H1 (cell line): ENCODE measurements around the gene LAMTOR5. TPM values are rescaled to one million over a fixed set of nuclear protein-coding genes. Genes with fewer than 3 reads are reported as not detected.

ENCODE experiments used
- CEBPB ChIP-seq: IDR thresholded peaks from 2 replicates; pipeline ENCODE4 v1.6.1; 2012; ENCODE audit warnings: low read depth, low read length
- TEAD4 ChIP-seq: IDR thresholded peaks from 2 replicates; pipeline ENCODE4 v1.6.1; 2012; ENCODE audit warnings: low read depth, low read length, inconsistent platforms, mixed read lengths
- polyA plus RNA-seq, 7 experiments: library from polyadenylated mRNA; depleted of rRNA in 3 of 7; stranded (reverse) in 5 of 7; unstranded in 2 of 7; fragments of >200 nt in 5 of 7; fragments of 200-250 nt in 2 of 7; gene quantifications; 1 replicate in 5 of 7; 2 replicates in 1 of 7; 4 replicates in 1 of 7; pipeline versions ENCODE4 v1.2.1 to v1.2.3, GENCODE V29; 2011 to 2013; ENCODE audit warnings: missing spikeins in 2 of 7, mixed read lengths in 2 of 7
- total RNA-seq: library from RNA; stranded (reverse); fragmentation: NEBNext Ultra II Directional; extraction: Animal tissue kit (Norgen Biotek cat#: 25700); gene quantifications from 2 replicates; pipeline ENCODE4 v1.2.1, GENCODE V29; 2021

The LAMTOR5 gene
- total and polyA plus RNA-seq, 2 of the 8 experiments (the other 6 are each of a cell fraction or from before 2014, with no cell fraction given): 84.4 to 297 TPM

DNA sequence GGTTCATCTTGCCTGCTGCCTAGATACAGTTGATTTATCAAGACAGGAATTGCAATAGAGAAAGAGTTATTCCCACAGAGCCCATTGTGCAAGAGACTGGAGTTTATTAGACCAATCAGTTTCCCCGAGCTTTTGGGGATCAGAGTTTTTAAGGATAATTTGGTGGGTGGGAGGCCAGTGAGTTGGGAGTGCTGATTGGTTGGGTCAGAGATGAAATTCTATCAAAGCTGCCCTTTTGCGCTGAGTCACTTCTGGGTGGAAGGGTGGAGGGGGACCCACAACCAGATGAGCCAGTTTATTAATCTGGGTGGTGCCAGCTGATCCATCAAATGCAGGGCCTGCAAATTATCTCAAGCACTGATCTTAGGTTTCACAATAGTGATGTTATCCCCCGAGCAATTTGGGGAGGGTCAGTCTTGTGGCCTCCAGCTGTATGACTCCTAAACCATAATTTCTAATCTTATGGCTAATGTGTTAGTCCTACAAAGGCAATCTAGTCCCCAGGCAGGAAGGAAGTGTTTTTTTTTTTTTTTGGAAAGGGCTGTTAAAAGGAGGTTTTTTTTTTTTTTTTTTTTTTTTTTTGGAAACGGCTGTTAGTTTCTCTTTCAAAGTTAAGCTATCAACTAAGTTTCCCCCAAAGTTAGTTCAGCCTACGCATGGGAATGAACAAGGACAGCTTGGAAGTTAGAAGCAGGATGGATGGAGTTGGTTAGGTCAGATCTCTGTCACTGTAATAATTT lies 24.1 kb downstream of the LAMTOR5 start (continued):
- TF ChIP-seq CEBPB (no peak), TEAD4 (no peak)
